Fibroblast of lung (primary cell): ENCODE results near the gene PDLIM3.

Experiments used
- EZH2 ChIP-seq: IDR thresholded peaks from 2 replicates; pipeline ENCODE4 v1.5.1; 2012; ENCODE audit warnings: low read length, control low read depth, mild to moderate bottlenecking; ENCODE audit errors: missing control alignments
- TF ChIP-seq, protein P1 (sequence below), 2 donors: IDR thresholded peaks in 1 of 2; conservative IDR thresholded peaks in 1 of 2; 1 replicate in 1 of 2; 2 replicates in 1 of 2; pipeline ENCODE4 v1.5.1; 2011 to 2012; ENCODE audit warnings: low read length in 2 of 2, control low read depth in 1 of 2, inconsistent platforms in 1 of 2, low read depth in 1 of 2, mild to moderate bottlenecking in 1 of 2

DNA sequence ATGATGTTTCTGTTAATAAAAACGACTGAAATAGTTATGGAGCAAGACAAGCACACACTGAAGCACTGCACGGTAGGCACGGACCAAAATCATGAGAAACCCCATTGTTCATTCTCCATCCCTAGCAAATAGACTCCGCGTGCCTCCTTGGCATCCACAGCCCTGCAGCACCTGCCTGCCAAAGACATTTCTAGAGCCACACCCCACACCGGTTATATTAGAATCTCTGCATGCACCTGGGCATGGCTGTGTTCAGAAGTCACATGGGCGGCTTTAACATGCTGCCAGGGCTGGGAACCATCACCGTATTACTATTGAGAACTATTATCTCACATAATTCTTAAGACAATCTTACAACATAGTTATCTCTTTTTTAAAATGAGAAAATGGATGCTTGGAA lies 5.9 kb downstream of the PDLIM3 start:
- TF ChIP-seq, protein P1, sequence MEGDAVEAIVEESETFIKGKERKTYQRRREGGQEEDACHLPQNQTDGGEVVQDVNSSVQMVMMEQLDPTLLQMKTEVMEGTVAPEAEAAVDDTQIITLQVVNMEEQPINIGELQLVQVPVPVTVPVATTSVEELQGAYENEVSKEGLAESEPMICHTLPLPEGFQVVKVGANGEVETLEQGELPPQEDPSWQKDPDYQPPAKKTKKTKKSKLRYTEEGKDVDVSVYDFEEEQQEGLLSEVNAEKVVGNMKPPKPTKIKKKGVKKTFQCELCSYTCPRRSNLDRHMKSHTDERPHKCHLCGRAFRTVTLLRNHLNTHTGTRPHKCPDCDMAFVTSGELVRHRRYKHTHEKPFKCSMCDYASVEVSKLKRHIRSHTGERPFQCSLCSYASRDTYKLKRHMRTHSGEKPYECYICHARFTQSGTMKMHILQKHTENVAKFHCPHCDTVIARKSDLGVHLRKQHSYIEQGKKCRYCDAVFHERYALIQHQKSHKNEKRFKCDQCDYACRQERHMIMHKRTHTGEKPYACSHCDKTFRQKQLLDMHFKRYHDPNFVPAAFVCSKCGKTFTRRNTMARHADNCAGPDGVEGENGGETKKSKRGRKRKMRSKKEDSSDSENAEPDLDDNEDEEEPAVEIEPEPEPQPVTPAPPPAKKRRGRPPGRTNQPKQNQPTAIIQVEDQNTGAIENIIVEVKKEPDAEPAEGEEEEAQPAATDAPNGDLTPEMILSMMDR (conservative IDR thresholded peaks at IDR 0.05 in 1 of 2, IDR thresholded peaks at IDR 0.05 in 1 of 2; ENCODE audit: low read depth in 1 of 2, low read length in 2 of 2): no peak
- TF ChIP-seq EZH2: no peak
